ENCODE data around the gene SLC38A2. TPM values are rescaled to one million over a fixed set of nuclear protein-coding genes. Genes with fewer than 3 reads are reported as not detected.

SLC38A2 gene
- total RNA-seq, 1 experiment from 2014 or later = 381 TPM

DNA sequence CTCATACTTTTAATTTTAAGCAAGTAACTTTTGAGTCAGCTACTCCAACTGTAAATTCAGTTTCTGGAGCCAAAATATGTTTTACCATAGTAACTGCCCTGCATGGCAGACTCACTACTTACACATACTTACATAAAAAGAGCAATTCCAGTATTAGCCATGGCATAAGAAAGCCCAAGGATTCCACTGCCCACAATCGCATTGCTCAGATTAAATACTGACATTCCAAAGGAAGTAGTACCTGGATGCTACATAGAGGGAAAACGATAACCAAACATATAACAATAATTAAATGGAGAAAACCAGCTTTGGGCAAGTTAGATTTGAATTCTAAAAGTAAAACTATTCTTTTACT, 2.2 kb downstream of the SLC38A2 start (continued):
- no peak for TF ChIP-seq TCF7 (CRISPR knock-in tag; IDR thresholded peaks at IDR 0.05; ENCODE audit: low read depth)

DNA sequence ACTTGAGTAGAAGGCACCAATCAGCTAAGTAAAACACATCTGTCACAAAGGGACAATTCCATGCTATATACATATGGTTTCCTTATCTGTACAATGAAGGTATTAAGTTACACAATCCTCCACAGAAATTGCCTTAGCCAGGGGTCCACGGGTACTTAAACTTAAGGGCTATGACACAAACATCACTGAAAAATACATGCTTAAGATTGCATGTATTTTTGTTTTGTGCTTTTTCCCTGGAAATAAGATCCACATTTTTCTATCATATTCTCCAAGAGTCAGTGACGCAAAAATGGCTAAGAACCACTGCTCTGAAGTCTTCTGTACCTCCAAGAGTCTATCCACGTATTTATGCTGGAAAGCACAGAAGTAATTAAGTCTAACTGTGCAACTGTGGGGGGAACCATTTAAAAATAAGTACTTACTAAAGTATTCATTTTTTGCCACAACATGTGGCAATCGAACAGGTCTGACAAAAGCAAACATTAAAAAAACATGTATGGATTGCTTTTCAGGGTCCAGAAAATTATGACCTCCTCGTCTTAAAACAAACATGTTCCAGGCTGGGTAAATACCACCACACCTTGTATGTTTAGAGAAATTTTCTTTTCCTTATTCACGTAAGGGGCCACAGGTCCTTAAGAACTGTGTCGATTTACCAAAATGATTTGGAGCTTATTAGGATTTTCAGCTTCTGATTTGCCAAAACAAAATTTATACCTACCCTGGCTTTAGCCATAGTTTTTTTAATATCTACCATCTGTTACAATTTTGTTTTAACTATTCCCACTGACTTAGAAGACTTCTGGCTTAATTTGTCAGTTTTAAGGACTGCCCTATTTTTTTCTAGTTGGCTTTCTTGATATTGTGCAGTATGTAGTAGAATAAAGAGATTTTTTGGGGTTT, 2.8 kb downstream of the SLC38A2 start:
- Mint-ChIP-seq H3K9me3 (no peaks in the 10 kb centered on the region), H3K27ac (peak overlapping the region; percentile 96), H3K4me1 (peaks cover 62% of the 10 kb centered on the region), H3K4me3 (peak overlapping the region; percentile 98), H3K36me3 (peaks cover 76% of the 10 kb centered on the region), H3K27me3 (ENCODE audit: low read depth) (no peaks in the 10 kb centered on the region; the same call in 1 of the 2 replicates)
- POLR2A ChIA-PET = no interaction called here
- CTCF ChIA-PET = no interaction called here
- ATAC-seq (no peak), DNase-seq (ENCODE audit: low spot score) (no peak)
- TF ChIP-seq, protein P1, sequence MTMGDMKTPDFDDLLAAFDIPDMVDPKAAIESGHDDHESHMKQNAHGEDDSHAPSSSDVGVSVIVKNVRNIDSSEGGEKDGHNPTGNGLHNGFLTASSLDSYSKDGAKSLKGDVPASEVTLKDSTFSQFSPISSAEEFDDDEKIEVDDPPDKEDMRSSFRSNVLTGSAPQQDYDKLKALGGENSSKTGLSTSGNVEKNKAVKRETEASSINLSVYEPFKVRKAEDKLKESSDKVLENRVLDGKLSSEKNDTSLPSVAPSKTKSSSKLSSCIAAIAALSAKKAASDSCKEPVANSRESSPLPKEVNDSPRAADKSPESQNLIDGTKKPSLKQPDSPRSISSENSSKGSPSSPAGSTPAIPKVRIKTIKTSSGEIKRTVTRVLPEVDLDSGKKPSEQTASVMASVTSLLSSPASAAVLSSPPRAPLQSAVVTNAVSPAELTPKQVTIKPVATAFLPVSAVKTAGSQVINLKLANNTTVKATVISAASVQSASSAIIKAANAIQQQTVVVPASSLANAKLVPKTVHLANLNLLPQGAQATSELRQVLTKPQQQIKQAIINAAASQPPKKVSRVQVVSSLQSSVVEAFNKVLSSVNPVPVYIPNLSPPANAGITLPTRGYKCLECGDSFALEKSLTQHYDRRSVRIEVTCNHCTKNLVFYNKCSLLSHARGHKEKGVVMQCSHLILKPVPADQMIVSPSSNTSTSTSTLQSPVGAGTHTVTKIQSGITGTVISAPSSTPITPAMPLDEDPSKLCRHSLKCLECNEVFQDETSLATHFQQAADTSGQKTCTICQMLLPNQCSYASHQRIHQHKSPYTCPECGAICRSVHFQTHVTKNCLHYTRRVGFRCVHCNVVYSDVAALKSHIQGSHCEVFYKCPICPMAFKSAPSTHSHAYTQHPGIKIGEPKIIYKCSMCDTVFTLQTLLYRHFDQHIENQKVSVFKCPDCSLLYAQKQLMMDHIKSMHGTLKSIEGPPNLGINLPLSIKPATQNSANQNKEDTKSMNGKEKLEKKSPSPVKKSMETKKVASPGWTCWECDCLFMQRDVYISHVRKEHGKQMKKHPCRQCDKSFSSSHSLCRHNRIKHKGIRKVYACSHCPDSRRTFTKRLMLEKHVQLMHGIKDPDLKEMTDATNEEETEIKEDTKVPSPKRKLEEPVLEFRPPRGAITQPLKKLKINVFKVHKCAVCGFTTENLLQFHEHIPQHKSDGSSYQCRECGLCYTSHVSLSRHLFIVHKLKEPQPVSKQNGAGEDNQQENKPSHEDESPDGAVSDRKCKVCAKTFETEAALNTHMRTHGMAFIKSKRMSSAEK (CRISPR knock-in tag; IDR thresholded peaks at IDR 0.05; ENCODE audit: borderline replicate concordance) = no peak
- TF ChIP-seq GABPB1 (CRISPR knock-in tag; IDR thresholded peaks at IDR 0.05) (peak; percentile 4; the same call in 1 of the 2 replicates), ZNF423 (CRISPR knock-in tag; IDR thresholded peaks at IDR 0.05) (no peak), CREB1 (CRISPR knock-in tag; IDR thresholded peaks at IDR 0.05) (no peak), RORB (CRISPR knock-in tag; IDR thresholded peaks at IDR 0.05) (0 out of 2 replicates have a peak, but pooled peaks have one; percentile 22), ELF4 (CRISPR knock-in tag; IDR thresholded peaks at IDR 0.05; ENCODE audit: low read depth) (no peak), ZNF416 (CRISPR knock-in tag; IDR thresholded peaks at IDR 0.05) (peak; percentile 70; the same call in 1 of the 2 replicates)
- TF ChIP-seq, protein P2, sequence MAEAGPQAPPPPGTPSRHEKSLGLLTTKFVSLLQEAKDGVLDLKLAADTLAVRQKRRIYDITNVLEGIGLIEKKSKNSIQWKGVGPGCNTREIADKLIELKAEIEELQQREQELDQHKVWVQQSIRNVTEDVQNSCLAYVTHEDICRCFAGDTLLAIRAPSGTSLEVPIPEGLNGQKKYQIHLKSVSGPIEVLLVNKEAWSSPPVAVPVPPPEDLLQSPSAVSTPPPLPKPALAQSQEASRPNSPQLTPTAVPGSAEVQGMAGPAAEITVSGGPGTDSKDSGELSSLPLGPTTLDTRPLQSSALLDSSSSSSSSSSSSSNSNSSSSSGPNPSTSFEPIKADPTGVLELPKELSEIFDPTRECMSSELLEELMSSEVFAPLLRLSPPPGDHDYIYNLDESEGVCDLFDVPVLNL (CRISPR knock-in tag; IDR thresholded peaks at IDR 0.05; ENCODE audit: borderline replicate concordance, low read depth) = no peak
- TF ChIP-seq, protein P3, sequence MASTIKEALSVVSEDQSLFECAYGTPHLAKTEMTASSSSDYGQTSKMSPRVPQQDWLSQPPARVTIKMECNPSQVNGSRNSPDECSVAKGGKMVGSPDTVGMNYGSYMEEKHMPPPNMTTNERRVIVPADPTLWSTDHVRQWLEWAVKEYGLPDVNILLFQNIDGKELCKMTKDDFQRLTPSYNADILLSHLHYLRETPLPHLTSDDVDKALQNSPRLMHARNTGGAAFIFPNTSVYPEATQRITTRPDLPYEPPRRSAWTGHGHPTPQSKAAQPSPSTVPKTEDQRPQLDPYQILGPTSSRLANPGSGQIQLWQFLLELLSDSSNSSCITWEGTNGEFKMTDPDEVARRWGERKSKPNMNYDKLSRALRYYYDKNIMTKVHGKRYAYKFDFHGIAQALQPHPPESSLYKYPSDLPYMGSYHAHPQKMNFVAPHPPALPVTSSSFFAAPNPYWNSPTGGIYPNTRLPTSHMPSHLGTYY (CRISPR knock-in tag; IDR thresholded peaks at IDR 0.05) = no peak
- TF ChIP-seq, protein P4, sequence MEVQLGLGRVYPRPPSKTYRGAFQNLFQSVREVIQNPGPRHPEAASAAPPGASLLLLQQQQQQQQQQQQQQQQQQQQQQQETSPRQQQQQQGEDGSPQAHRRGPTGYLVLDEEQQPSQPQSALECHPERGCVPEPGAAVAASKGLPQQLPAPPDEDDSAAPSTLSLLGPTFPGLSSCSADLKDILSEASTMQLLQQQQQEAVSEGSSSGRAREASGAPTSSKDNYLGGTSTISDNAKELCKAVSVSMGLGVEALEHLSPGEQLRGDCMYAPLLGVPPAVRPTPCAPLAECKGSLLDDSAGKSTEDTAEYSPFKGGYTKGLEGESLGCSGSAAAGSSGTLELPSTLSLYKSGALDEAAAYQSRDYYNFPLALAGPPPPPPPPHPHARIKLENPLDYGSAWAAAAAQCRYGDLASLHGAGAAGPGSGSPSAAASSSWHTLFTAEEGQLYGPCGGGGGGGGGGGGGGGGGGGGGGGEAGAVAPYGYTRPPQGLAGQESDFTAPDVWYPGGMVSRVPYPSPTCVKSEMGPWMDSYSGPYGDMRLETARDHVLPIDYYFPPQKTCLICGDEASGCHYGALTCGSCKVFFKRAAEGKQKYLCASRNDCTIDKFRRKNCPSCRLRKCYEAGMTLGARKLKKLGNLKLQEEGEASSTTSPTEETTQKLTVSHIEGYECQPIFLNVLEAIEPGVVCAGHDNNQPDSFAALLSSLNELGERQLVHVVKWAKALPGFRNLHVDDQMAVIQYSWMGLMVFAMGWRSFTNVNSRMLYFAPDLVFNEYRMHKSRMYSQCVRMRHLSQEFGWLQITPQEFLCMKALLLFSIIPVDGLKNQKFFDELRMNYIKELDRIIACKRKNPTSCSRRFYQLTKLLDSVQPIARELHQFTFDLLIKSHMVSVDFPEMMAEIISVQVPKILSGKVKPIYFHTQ (CRISPR knock-in tag; IDR thresholded peaks at IDR 0.05) = no peak
- TF ChIP-seq, protein P5, sequence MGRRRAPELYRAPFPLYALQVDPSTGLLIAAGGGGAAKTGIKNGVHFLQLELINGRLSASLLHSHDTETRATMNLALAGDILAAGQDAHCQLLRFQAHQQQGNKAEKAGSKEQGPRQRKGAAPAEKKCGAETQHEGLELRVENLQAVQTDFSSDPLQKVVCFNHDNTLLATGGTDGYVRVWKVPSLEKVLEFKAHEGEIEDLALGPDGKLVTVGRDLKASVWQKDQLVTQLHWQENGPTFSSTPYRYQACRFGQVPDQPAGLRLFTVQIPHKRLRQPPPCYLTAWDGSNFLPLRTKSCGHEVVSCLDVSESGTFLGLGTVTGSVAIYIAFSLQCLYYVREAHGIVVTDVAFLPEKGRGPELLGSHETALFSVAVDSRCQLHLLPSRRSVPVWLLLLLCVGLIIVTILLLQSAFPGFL (CRISPR knock-in tag; IDR thresholded peaks at IDR 0.05; ENCODE audit: borderline replicate concordance) = no peak
- TF ChIP-seq, protein P6, sequence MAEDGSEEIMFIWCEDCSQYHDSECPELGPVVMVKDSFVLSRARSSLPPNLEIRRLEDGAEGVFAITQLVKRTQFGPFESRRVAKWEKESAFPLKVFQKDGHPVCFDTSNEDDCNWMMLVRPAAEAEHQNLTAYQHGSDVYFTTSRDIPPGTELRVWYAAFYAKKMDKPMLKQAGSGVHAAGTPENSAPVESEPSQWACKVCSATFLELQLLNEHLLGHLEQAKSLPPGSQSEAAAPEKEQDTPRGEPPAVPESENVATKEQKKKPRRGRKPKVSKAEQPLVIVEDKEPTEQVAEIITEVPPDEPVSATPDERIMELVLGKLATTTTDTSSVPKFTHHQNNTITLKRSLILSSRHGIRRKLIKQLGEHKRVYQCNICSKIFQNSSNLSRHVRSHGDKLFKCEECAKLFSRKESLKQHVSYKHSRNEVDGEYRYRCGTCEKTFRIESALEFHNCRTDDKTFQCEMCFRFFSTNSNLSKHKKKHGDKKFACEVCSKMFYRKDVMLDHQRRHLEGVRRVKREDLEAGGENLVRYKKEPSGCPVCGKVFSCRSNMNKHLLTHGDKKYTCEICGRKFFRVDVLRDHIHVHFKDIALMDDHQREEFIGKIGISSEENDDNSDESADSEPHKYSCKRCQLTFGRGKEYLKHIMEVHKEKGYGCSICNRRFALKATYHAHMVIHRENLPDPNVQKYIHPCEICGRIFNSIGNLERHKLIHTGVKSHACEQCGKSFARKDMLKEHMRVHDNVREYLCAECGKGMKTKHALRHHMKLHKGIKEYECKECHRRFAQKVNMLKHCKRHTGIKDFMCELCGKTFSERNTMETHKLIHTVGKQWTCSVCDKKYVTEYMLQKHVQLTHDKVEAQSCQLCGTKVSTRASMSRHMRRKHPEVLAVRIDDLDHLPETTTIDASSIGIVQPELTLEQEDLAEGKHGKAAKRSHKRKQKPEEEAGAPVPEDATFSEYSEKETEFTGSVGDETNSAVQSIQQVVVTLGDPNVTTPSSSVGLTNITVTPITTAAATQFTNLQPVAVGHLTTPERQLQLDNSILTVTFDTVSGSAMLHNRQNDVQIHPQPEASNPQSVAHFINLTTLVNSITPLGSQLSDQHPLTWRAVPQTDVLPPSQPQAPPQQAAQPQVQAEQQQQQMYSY (CRISPR knock-in tag; IDR thresholded peaks at IDR 0.05) = no peak
- TF ChIP-seq, protein P7, sequence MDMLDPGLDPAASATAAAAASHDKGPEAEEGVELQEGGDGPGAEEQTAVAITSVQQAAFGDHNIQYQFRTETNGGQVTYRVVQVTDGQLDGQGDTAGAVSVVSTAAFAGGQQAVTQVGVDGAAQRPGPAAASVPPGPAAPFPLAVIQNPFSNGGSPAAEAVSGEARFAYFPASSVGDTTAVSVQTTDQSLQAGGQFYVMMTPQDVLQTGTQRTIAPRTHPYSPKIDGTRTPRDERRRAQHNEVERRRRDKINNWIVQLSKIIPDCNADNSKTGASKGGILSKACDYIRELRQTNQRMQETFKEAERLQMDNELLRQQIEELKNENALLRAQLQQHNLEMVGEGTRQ (CRISPR knock-in tag; IDR thresholded peaks at IDR 0.05) = no peak
- TF ChIP-seq, protein P8, sequence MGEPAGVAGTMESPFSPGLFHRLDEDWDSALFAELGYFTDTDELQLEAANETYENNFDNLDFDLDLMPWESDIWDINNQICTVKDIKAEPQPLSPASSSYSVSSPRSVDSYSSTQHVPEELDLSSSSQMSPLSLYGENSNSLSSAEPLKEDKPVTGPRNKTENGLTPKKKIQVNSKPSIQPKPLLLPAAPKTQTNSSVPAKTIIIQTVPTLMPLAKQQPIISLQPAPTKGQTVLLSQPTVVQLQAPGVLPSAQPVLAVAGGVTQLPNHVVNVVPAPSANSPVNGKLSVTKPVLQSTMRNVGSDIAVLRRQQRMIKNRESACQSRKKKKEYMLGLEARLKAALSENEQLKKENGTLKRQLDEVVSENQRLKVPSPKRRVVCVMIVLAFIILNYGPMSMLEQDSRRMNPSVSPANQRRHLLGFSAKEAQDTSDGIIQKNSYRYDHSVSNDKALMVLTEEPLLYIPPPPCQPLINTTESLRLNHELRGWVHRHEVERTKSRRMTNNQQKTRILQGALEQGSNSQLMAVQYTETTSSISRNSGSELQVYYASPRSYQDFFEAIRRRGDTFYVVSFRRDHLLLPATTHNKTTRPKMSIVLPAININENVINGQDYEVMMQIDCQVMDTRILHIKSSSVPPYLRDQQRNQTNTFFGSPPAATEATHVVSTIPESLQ (CRISPR knock-in tag; IDR thresholded peaks at IDR 0.05) = no peak
